Epithelial cell of proximal tubule (primary cell): Measurements from ENCODE around the gene GPR12. TPM values are rescaled to one million over a fixed set of nuclear protein-coding genes. Genes with fewer than 3 reads are reported as not detected.
A peak's percentile ranks its signal among the peaks of the same experiment; 100 is the strongest.

Source experiments
- DNase-seq: peaks from one replicate; pipeline ENCODE4 v3.0.0-alpha.2; 2011; ENCODE audit warnings: low read depth
- H3K4me3 ChIP-seq: 2 replicates; pipeline ENCODE4 v1.5.1; 2011; ENCODE audit warnings: low read depth, mild to moderate bottlenecking, low read length
- CTCF ChIP-seq: conservative IDR thresholded peaks from 2 replicates; pipeline ENCODE4 v1.5.1; 2012; ENCODE audit warnings: low read depth, mild to moderate bottlenecking, low read length
- total RNA-seq: library from RNA; depleted of rRNA; stranded (reverse); fragments of >200 nt; gene quantifications from 2 replicates; pipeline ENCODE4 v1.2.3, GENCODE V29; 2015

GPR12 gene
- total RNA-seq, 1 donor from 2014 or later: not detected

- no peak overlapping the region for H3K4me3 ChIP-seq
- no peak for TF ChIP-seq CTCF
- DNase-seq: no peak
These were observed 43.6 kb downstream of the GPR12 start for GRCh38 chr13:26716984-26717383.

GRCh38 chr13:26713341-26713740 is 47.2 kb downstream of the GPR12 start:
- no peak overlapping the region for H3K4me3 ChIP-seq
- DNase-seq: no peak
- TF ChIP-seq CTCF: no peak

- TF ChIP-seq CTCF: no peak
- no peak overlapping the region for H3K4me3 ChIP-seq
- DNase-seq: no peak
These were observed 49.4 kb downstream of the GPR12 start for GRCh38 chr13:26711211-26711610.

- DNase-seq: no peak
- TF ChIP-seq CTCF: no peak
These were observed 50.4 kb downstream of the GPR12 start for GRCh38 chr13:26710166-26710565.

GRCh38 chr13:26709461-26709860 is 51.1 kb downstream of the GPR12 start:
- no peak overlapping the region for H3K4me3 ChIP-seq
- no peak for TF ChIP-seq CTCF
- DNase-seq: no peak

More at GRCh38 chr13:26710166-26710565, 50.4 kb downstream of the GPR12 start:
- H3K4me3 ChIP-seq: no peak overlapping the region

GRCh38 chr13:26708007-26708297 is 52.6 kb downstream of the GPR12 start:
- TF ChIP-seq CTCF: no peak
- DNase-seq: no peak

GRCh38 chr13:26707122-26708006 is 53.2 kb downstream of the GPR12 start:
- peak; percentile 75 for TF ChIP-seq CTCF
- DNase-seq: peak; percentile 7
- no peak overlapping the region for H3K4me3 ChIP-seq

More at GRCh38 chr13:26708007-26708297, 52.6 kb downstream of the GPR12 start:
- H3K4me3 ChIP-seq: no peak overlapping the region
